Fibroblast of pulmonary artery (primary cell): ENCODE measurements around the gene FIBCD1.

ENCODE experiments used
- DNase-seq: peaks from one replicate; pipeline ENCODE4 v3.0.0-alpha.2; 2010; ENCODE audit warnings: low read depth
- H3K4me3 ChIP-seq: replicated peaks from 2 replicates; pipeline ENCODE4 v1.5.1; 2011; ENCODE audit warnings: low read depth, mild to moderate bottlenecking, control low read depth, low read length, moderate library complexity
- CTCF ChIP-seq: IDR thresholded peaks from 2 replicates; pipeline ENCODE4 v1.5.1; 2011; ENCODE audit warnings: mild to moderate bottlenecking, control low read depth, low read length, inconsistent platforms; ENCODE audit errors: missing control alignments

Gene FIBCD1

GRCh38 chr9:130946766-130947617 is 7.9 kb upstream of the FIBCD1 start:
- no peak for TF ChIP-seq CTCF
- no peak overlapping the region for H3K4me3 ChIP-seq
- DNase-seq: peak; percentile 56

GRCh38 chr9:130945173-130945572 is 6.1 kb upstream of the FIBCD1 start:
- no peak for TF ChIP-seq CTCF
- no peak overlapping the region for H3K4me3 ChIP-seq
- DNase-seq: no peak

GRCh38 chr9:130944510-130945058 is 5.5 kb upstream of the FIBCD1 start:
- H3K4me3 ChIP-seq: no peak overlapping the region
- DNase-seq: no peak
- TF ChIP-seq CTCF: no peak

- no peak for DNase-seq
- H3K4me3 ChIP-seq: no peak overlapping the region
- no peak for TF ChIP-seq CTCF
Observed at GRCh38 chr9:130943777-130944176, 4.7 kb upstream of the FIBCD1 start.

GRCh38 chr9:130943221-130943620 is 4.2 kb upstream of the FIBCD1 start:
- TF ChIP-seq CTCF: no peak
- no peak overlapping the region for H3K4me3 ChIP-seq
- DNase-seq: no peak

GRCh38 chr9:130942679-130943078 is 3.6 kb upstream of the FIBCD1 start:
- no peak overlapping the region for H3K4me3 ChIP-seq
- TF ChIP-seq CTCF: no peak
- no peak for DNase-seq
